Parathyroid adenoma (tissue), 2 donors: Measurements from ENCODE around the gene C4orf36.

Experiments used
- H2AFZ ChIP-seq: fragments of 300-600 bp; sonication (generic); one replicate; pipeline ENCODE4 v1.7.0; 2017; ENCODE audit warnings: antibody characterized with exemption, mild to moderate bottlenecking
- H3K27ac ChIP-seq: fragments of 300-600 bp; sonication (generic); one replicate; pipeline ENCODE4 v1.7.0; 2017
- H3K27me3 ChIP-seq: fragments of 300-600 bp; sonication (generic); one replicate; pipeline ENCODE4 v1.7.0; 2017; ENCODE audit warnings: low read length; ENCODE audit not compliant: control insufficient read depth, insufficient read depth
- H3K36me3 ChIP-seq: fragments of 300-600 bp; sonication (generic); one replicate; pipeline ENCODE4 v1.7.0; 2017; ENCODE audit warnings: low read length; ENCODE audit not compliant: control insufficient read depth, insufficient read depth
- H3K4me1 ChIP-seq: fragments of 300-600 bp; sonication (generic); one replicate; pipeline ENCODE4 v1.7.0; 2017; ENCODE audit warnings: control low read depth
- H3K4me2 ChIP-seq: fragments of 300-600 bp; sonication (generic); one replicate; pipeline ENCODE4 v1.7.0; 2017; ENCODE audit warnings: low read length
- H3K4me3 ChIP-seq: fragments of 300-600 bp; sonication (generic); one replicate; pipeline ENCODE4 v1.7.0; 2017; ENCODE audit warnings: low read depth, low read length
- H3K79me2 ChIP-seq: fragments of 300-600 bp; sonication (generic); one replicate; pipeline ENCODE4 v1.7.0; 2017; ENCODE audit warnings: control low read depth
- H3K9ac ChIP-seq: fragments of 300-600 bp; sonication (generic); one replicate; pipeline ENCODE4 v1.7.0; 2017; ENCODE audit warnings: mild to moderate bottlenecking
- H3K9me3 ChIP-seq: fragments of 300-600 bp; sonication (generic); one replicate; pipeline ENCODE4 v1.7.0; 2017; ENCODE audit warnings: low read length; ENCODE audit not compliant: control insufficient read depth
- TF ChIP-seq, protein P1 (sequence below): fragments of 300-600 bp; sonication (generic); IDR thresholded peaks from one replicate; pipeline ENCODE4 v1.7.0; 2017; ENCODE audit warnings: antibody characterized with exemption, mild to moderate bottlenecking
- donor health status: primary hyperparathyroidism.

Gene C4orf36

DNA sequence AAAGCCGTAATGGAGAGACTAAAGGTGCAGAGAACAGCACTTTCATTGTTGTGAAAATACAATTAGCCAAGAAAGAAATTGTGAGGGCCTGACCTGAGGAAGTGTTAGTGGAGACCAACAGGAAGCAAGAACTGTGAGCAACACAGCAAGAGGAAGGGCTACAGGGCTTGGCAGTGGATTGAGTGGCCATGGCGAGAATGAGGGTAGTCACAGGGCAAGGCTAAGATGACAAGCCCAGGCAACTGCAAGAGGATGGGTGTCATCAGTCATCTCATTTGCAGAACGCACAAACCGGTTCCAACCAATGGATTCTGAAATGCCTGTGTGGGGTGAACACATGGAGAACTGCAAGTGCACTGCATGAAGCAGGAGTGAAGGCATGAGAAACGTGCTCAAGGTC lies 46.6 kb downstream of the C4orf36 start:
- Histone ChIP-seq H3K27ac (no peak overlapping the region), H3K36me3 (no peaks in the 10 kb centered on the region), H3K4me2 (no peak overlapping the region), H3K9me3 (no peaks in the 10 kb centered on the region), H3K9ac (no peak overlapping the region), H2AFZ (no peak overlapping the region), H3K4me1 (no peaks in the 10 kb centered on the region), H3K4me3 (no peak overlapping the region), H3K79me2 (no peaks in the 10 kb centered on the region), H3K27me3 (no peaks in the 10 kb centered on the region)
- TF ChIP-seq, protein P1, sequence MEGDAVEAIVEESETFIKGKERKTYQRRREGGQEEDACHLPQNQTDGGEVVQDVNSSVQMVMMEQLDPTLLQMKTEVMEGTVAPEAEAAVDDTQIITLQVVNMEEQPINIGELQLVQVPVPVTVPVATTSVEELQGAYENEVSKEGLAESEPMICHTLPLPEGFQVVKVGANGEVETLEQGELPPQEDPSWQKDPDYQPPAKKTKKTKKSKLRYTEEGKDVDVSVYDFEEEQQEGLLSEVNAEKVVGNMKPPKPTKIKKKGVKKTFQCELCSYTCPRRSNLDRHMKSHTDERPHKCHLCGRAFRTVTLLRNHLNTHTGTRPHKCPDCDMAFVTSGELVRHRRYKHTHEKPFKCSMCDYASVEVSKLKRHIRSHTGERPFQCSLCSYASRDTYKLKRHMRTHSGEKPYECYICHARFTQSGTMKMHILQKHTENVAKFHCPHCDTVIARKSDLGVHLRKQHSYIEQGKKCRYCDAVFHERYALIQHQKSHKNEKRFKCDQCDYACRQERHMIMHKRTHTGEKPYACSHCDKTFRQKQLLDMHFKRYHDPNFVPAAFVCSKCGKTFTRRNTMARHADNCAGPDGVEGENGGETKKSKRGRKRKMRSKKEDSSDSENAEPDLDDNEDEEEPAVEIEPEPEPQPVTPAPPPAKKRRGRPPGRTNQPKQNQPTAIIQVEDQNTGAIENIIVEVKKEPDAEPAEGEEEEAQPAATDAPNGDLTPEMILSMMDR: no peak

DNA sequence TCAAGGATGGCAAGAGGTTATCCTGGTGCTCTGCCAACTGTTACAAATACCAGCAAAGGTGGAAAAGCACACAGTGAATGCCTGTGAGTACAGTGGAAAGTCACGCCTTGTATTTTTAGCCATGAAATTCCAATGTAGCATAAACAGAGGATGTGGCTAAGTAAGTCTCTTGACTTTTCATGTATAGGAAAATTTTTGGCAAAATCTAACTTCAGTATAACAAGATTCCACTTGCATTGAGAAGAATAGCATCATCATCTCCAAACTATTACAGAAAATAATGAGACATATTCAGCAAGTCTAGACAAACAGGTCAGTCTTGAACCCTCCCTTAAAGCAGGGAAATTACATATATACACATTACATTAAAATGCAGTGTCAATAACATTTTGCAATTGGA lies 50.9 kb downstream of the C4orf36 start:
- no peaks in the 10 kb centered on the region for H3K36me3 ChIP-seq
- no peaks in the 10 kb centered on the region for H3K4me1 ChIP-seq
- H3K9ac ChIP-seq: no peak overlapping the region
- no peak overlapping the region for H3K4me2 ChIP-seq
- H3K79me2 ChIP-seq: no peaks in the 10 kb centered on the region
- H3K4me3 ChIP-seq: no peak overlapping the region
- no peak overlapping the region for H3K27ac ChIP-seq
- TF ChIP-seq, protein P1: no peak
- H3K9me3 ChIP-seq: no peaks in the 10 kb centered on the region
- no peak overlapping the region for H2AFZ ChIP-seq
- no peaks in the 10 kb centered on the region for H3K27me3 ChIP-seq

DNA sequence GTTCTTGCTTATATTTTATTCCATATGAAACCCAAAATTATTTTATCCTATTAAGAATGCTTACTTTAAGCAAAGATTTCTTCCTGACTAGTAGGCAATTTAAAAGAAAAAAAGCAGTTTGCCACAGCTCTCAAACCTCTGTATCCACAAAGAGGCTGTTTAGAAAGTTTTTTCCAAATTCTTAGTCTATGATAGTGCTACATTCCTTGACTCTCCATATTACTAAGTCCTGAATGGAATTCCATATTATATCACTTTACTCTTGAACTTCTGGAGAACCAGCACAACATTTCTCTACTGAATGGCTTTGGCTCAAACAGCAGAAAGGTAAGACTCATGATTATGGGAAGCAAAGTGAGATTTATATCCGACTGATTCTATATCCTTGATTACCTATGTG lies 51.4 kb downstream of the C4orf36 start:
- Histone ChIP-seq H3K27ac (no peak overlapping the region), H3K27me3 (no peaks in the 10 kb centered on the region), H3K79me2 (no peaks in the 10 kb centered on the region), H3K4me1 (no peaks in the 10 kb centered on the region), H3K9me3 (no peaks in the 10 kb centered on the region), H3K4me2 (no peak overlapping the region), H3K36me3 (no peaks in the 10 kb centered on the region), H2AFZ (no peak overlapping the region), H3K4me3 (no peak overlapping the region), H3K9ac (no peak overlapping the region)
- TF ChIP-seq, protein P1: no peak

DNA sequence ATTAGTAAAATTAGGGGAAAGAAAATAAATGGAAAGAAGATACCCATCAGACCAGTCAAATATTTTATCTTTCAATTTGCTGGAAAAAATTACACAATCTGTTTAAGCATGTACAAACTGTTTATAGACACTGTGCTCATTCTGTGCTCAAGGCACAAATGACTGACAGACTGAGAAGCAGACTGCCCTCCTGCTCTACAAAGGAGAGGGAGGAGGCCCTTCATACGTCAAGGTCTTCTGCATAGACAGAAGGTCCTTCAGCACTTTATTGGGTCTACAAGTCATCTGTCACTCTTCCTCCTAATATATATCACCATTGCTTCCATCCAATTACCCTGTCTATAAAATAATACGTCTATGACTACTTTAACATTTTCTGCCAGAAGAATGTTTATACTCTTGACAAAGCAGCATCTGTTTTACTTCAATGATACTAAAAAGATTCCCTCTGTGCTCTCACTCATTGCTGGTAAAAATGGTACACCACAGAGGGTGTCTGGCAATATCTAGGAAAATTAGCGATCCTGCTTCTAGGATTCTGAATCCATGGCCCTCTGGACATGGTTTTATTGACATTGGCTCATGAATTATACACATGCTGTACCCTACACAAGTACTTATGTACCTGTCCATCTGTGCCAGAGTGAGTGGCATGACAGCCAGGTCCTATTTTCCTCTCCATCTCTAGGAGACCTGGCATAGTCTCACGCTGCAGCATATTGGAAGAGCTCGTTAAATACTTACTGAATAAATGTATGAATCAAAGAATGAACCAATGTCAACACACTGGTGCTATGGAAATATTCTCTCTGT lies 54.3 kb downstream of the C4orf36 start:
- H3K9me3 ChIP-seq: no peaks in the 10 kb centered on the region
- no peaks in the 10 kb centered on the region for H3K27me3 ChIP-seq
- H3K4me2 ChIP-seq: no peak overlapping the region
- no peak overlapping the region for H3K27ac ChIP-seq
- no peaks in the 10 kb centered on the region for H3K79me2 ChIP-seq
- H3K36me3 ChIP-seq: no peaks in the 10 kb centered on the region
- TF ChIP-seq, protein P1: no peak
- H3K4me3 ChIP-seq: no peak overlapping the region
- H2AFZ ChIP-seq: no peak overlapping the region
- H3K9ac ChIP-seq: no peak overlapping the region
- H3K4me1 ChIP-seq: no peaks in the 10 kb centered on the region

DNA sequence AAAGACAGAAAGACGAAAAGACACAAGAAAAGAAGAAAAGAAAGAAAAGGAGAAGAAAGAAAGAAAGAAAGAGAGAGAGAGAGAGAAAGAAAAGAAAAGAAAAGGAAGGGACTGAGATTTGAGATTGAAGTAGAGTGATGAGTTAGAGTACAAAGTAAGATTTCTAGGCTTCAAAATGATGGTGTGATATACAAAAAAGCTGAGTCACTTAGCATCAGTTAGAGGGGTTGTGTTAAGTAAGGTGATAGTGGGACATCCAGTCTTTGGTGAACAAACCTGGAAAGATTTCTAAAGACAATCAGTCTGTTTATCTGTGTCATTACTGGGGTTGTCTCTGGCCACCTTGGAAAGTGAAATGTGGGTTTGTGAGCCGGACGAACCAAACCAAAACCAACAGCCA lies 56.5 kb downstream of the C4orf36 start:
- no peaks in the 10 kb centered on the region for H3K9me3 ChIP-seq
- no peaks in the 10 kb centered on the region for H3K79me2 ChIP-seq
- no peak overlapping the region for H2AFZ ChIP-seq
- no peaks in the 10 kb centered on the region for H3K27me3 ChIP-seq
- H3K4me3 ChIP-seq: no peak overlapping the region
- H3K9ac ChIP-seq: no peak overlapping the region
- no peaks in the 10 kb centered on the region for H3K36me3 ChIP-seq
- no peak overlapping the region for H3K4me2 ChIP-seq
- H3K4me1 ChIP-seq: no peaks in the 10 kb centered on the region
- TF ChIP-seq, protein P1: no peak
- no peak overlapping the region for H3K27ac ChIP-seq
